Measurements from ENCODE around the gene PBXIP1.
"Not testable (repeated sequence)": the region's sequence is repeated elsewhere in the genome, so short reads cannot be mapped to it uniquely, and the experiment has no call there.

Gene PBXIP1

DNA sequence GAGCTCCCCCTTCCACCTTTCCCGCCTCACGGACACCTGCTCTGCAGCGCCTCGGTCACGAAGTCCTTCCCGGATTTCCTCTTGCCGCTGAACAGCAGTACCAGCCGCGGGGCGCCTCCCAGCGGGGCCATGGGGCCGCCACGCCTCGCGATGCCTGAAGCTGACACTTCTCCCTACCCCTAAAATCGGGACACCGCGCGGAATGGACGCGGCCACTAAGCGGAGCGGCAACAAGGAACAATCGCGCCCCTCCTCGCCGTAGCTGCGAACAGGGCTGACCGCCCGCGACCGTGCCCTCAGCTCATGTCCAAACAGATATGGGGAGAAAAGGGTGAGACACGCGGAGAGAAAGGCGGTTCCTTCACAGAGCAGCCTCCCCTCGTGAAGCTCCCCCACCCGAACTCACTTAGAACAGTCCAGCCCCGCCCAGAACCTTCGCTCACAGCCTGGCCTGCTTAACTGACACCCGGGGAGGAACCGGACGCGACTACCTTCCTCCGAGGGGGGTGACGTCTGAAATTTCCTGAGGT lies 19.3 kb downstream of the PBXIP1 start, which contains the start of gene PMVK:
Gene PMVK, minus strand, starts transcription at position 165 of the 530 bp plus-strand sequence. Its CDS starts 34 bp downstream, at position 131.
- DNase-seq (ENCODE audit: low spot score), result peak; percentile 98

DNA sequence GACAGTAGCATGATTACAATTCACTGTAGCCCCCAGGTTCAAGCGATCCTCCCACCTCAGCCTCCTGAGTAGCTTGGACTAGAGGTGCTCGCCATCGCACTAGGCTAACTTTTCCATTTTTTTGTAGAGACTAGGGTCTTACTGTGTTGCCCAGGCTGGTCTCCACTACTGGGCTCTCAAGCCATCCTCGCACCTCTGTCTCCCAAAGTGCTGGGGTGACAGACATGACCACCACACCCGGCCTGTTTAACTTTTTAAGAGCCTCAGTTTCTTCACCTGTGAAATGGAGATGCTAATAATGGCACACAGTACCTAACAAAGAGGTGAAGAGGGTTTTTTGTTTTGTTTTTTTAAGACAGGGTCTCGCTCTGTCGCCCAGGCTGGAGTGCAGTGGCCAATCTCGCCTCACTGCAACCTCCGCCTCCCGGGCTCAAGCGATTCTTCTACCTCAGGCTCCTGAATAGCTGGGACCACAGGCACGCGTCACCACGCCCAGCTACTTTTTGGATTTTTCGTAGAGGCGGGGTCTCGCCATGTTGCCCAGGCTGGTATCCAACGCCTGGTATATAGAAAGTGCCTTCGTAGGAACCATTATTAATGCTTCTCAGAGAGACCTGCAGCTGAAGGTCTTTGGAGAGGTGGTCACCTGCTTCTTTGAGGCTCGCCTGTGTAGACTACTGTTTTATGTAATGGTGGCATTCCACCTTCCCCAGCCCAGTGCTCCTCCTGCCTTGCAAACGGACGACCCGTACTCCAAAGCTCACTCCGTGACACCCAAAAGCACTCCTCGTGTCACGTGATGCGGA lies 19.9 kb downstream of the PBXIP1 start:
- DNase-seq (ENCODE audit: low spot score), result no peak

DNA sequence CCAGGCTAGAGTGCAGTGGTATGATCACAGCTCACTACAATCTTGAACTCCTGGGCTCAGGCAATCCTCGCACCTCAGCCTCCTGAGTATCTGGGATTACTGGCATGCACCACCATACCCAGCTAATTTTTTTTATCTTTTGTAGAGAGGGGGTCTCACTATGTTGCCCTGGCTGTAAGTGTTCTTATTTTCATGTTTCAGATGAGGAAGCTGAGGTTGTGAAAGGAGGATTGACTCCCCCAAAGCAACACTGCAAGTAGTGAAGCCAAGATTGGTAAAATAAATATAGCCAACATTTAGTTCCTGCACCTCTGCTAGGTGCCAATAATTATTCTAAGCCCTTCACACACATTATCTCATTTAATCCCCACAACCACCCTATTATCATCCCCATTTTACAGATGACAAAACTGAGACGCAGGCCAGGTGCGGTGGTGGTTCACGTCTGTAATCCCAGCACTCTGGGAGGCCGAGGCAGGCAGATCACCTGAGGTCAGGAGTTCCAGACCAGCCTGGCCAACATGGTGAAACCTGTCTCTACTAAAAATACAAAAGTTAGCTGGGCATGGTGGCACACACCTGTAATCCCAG lies 21.4 kb downstream of the PBXIP1 start:
- DNase-seq (ENCODE audit: low spot score), result no peak

DNA sequence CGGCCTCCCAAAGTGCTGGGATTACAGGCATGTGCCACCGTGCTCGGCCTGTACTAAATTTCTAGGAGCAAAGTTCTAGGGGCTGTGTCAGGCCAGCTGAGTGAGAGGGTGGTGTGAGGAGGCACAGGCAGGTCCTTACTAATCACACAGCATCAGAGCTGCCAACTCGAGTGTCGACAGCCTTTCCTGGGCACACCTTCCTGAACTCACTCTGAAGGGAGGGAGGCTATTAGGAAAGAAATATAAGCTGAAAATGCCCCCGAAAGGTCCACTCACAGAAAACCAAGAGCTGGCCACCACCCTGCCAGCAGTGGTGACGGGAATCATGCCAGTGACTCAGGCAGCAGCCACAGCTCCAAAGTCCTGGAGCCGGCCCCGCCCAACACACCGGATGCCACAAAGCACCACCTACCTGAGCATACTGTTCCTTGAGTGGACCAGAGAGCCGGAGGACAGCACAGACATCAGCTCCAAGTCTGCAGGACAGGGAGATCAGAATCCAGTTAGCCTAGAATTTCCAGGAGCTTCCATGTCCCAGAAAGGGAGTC lies 23.9 kb downstream of the PBXIP1 start:
- no peak for DNase-seq (ENCODE audit: low spot score)

- DNase-seq (ENCODE audit: low spot score), result no peak
Observed at GRCh38 chr1:154926201-154926600, 29.7 kb downstream of the PBXIP1 start.

- no peak for DNase-seq (ENCODE audit: low spot score)
Observed at GRCh38 chr1:154925335-154926170, 30.3 kb downstream of the PBXIP1 start.

DNA sequence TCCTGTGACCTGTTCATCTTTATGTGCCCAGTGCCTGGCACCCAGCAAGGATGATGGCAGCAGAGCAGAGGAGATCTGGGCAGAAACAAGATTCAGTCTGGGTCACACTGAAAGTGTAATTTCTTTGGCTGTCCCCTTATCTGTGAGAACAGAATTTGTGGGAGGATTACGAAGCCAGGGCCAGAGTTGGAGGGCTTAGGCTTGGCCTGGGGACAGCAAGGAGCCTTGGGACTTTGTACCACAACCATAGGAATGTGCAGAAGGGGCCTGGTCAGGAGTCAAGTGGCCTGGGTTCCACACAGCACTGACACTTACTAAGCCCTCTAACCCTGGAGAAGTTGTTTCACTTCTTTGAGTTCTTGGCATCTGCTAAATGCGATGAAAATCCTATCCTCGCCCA lies 32.2 kb downstream of the PBXIP1 start:
- DNase-seq (ENCODE audit: low spot score), result no peak

GRCh38 chr1:154913273-154913672 lies 42.6 kb downstream of the PBXIP1 start:
- no peak for DNase-seq (ENCODE audit: low spot score)

GRCh38 chr1:154912755-154913154 lies 43.1 kb downstream of the PBXIP1 start:
- DNase-seq (ENCODE audit: low spot score), result no peak

DNA sequence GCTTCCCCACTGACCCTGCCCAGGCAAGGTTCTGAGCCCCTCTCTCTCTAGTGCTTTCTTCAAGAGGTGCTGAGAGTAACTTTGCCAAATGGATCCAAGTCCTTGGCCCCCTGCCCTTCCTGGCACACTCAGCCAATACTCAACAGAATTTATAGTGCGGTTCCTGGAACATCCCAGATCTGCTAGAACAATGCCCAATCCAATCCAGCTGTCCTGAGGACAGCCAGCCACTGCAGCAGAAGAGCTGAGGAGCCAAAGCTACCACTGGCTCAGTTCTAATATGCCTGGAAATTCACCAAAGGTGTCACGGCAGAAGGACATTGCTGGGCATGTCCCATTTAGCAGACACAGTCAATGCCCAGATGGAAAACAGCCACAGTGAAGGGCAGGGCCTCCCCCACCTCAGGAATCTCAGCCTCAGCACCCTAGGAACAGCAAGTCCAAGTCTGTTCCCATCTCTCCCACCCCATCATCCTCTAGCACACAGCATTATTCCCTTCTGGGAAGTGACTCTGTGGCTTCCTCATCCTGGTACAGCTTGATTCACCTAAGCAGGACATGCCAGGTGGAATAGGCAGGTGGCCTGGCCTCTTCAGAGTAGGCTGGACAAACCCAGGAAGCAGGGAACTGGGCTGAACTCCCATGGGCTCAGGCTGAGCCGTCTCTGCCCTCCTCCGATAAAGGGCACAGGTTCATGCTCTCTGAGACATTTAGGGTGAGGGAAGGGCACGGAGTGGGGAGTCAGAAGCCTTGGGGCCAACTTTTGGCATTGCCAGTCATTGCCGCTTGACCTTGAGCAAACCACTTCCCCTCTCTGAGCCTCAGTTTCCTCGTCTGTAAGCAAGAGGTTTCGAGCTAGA lies 44.0 kb downstream of the PBXIP1 start:
- no peak for DNase-seq (ENCODE audit: low spot score)

DNA sequence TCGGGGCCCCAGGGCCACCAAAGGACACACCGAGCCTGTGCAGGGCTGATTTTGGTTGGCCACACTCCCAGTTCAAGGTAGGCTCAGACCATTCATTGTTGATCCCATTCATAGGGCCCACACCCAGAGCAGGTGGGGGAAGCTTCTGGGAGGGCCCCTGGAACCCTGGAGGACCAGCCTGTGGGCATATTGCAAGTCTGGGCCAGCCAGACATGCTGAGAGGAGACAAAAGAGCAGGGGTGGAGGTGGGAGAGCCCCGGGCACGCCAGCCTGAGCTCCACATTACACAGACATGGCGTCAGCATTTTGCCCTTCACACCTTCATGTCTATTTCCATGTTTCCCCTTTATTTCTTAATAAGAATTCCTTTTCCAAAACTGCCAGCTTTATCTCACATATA lies 45.0 kb downstream of the PBXIP1 start:
- no peak for DNase-seq (ENCODE audit: low spot score)

GRCh38 chr1:154908937-154909336 lies 47.0 kb downstream of the PBXIP1 start:
- no peak for DNase-seq (ENCODE audit: low spot score)

DNA sequence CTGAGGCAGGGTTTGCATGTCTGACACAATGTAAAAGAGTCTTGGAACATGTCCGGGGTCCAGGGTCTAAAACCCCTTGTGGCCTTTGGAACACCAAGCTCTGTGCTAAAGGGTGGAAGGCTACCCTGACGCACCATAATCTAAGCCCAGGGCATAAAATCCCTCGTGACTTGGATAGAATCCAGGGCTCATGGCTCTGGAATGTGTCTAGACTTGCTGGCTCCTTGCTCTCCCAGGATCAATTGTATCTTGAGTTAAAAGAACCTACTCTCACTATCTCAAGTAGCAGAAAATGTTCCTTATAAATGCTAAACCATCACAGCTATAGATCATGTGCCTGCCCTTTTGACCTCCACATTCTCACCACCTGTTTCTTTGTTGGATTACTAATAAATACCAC lies 47.8 kb downstream of the PBXIP1 start:
- not testable (repeated sequence) for DNase-seq (ENCODE audit: low spot score)

DNA sequence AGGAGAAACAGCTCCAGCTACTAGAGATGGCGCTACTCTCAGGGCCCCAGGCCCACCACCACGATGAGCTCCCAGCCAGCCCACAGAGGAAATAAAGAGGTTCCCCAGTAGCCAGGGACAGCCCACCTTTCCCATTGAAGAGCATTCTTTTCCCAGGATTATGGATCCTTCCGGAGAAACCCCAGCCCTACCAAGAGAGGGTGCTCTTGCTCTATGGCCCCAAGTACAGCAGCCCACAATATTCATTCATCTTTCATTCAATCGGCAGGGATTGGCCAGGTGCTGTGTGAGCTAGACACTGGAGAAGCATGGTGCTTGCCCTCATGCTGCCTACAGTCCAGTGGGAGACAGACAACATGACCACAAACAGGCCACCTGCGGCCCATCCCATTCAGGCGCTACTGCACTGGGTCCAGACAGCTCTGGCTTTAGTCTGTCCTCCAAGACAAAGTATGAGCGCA lies 49.2 kb downstream of the PBXIP1 start:
- DNase-seq (ENCODE audit: low spot score), result no peak

DNA sequence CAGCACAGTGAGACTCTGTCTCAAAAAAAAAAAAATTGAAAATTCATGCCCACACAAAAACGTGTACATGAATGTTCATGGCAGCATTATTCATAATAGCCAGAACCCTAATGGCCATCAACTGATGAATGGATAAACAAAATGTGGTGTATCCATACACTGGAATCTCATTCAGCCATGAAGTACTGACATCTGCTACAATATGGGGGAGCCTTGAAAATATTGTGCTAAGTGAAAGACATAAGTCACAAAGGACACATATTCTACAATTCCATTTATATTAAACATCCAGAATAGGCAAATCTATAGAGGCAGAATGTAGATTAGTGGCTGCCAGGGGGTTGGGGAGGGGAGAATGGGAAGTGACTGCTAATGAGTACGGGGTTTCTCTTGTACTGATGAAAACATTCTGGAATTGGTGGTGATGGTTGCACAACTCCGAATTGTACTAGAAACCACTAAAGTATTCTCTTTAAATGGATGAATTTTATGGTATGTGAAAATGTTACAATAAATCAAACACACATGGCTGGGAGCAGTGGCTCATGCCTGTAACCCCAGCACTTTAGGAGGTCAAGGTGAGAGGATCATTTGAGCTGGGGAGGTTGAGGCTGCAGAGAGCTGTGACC lies 52.8 kb downstream of the PBXIP1 start:
- DNase-seq (ENCODE audit: low spot score), result no peak

DNA sequence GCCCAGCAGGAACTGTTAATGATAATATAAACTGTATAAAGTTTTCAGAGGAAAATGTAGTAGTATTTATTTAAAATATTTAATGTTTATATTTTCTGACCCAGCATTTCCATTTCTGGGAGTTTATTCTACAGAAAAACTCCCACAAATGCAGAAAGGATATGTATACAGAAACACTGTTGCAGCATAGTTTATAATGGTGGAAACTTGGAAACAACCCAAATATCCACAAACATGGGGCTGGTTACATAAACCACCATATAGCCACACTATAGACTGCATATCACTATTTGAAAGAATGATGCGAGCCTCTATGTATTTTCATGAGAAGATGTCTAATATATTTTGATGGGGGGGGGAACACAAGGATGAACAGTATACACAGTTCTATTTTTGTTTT lies 54.3 kb downstream of the PBXIP1 start:
- no peak for DNase-seq (ENCODE audit: low spot score)

GRCh38 chr1:154899041-154899440 lies 56.9 kb downstream of the PBXIP1 start:
- no peak for DNase-seq (ENCODE audit: low spot score)

DNA sequence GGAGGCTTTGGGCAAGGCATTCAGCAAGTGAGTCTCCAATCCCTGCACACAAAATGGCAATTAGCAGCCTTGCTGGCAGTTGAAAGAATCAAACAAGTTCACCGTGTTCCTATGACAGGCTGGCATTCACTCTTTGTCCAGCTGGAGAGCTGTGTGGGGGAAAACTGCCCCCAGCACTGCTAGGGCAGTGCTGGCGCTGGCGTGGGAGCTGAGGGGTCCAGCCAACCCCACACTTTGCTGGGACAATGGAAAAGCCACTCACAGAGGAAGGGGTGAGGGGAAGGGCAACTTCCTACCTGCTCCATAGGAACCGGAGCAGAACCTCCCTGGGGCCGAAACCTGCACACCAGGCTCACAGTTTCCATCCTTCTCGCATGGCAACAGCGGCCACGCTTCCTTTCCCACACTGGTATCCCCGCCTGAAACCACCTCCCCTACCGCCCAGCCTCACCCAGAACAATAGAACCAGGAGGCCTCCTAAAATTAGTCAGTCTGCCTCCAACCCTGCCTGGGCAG lies 59.1 kb downstream of the PBXIP1 start:
- peak; percentile 53 for DNase-seq (ENCODE audit: low spot score)

- no peak for DNase-seq (ENCODE audit: low spot score)
Observed at GRCh38 chr1:154895798-154896197, 60.1 kb downstream of the PBXIP1 start.
